HEK293 (cell line): ENCODE measurements around the gene STIM2.

ENCODE experiments used
- CTCF ChIA-PET: fragments of 350-600 bp; formaldehyde crosslinking; extraction: SDS; loops from one replicate; lab custom pipeline; 2021; ENCODE audit warnings: antibody characterized with exemption; lab: Yijun Ruan, JAX
- POLR2A ChIA-PET: fragments of 300-600 bp; formaldehyde crosslinking; extraction: SDS; loops from one replicate; lab custom pipeline; 2020; ENCODE audit warnings: antibody characterized with exemption, inconsistent platforms; lab: Yijun Ruan, JAX
- H3K27ac ChIP-seq: fragments of 200-500 bp; sonication (Bioruptor generic); 2 replicates; pipeline ENCODE4 v1.5.1; 2014; ENCODE audit warnings: low read depth, low read length, control low read depth, inconsistent platforms; ENCODE audit errors: extremely low read depth
- H3K36me3 ChIP-seq, 2 experiments: fragments of 200-500 bp in 1 of 2; sonication (Bioruptor generic) in 1 of 2; 1 replicate in 1 of 2; 2 replicates in 1 of 2; pipeline ENCODE4 v1.5.1; 2014 to 2017; ENCODE audit warnings: inconsistent platforms in 2 of 2, low read length in 2 of 2; ENCODE audit not compliant: control insufficient read depth in 2 of 2, insufficient read depth in 1 of 2
- H3K4me1 ChIP-seq: fragments of 200-500 bp; sonication (Bioruptor generic); 2 replicates; pipeline ENCODE4 v1.5.1; 2014; ENCODE audit warnings: mild to moderate bottlenecking, low read length, inconsistent platforms; ENCODE audit not compliant: control insufficient read depth, insufficient read depth
- H3K4me3 ChIP-seq: 2 replicates; pipeline ENCODE4 v1.5.1; 2011; ENCODE audit warnings: low read depth, mild to moderate bottlenecking, control low read depth, low read length, moderate library complexity
- H3K9me3 ChIP-seq: fragments of 200-500 bp; sonication (Bioruptor generic); 2 replicates; pipeline ENCODE4 v1.5.1; 2014; ENCODE audit warnings: low read depth, low read length, inconsistent platforms; ENCODE audit not compliant: control insufficient read depth, insufficient read depth
- BCL11A ChIP-seq: fragments of 450-650 bp; formaldehyde crosslinking; IDR thresholded peaks from 2 replicates; pipeline ENCODE4 v1.5.1; 2016; ENCODE audit warnings: low read depth, missing biosample characterization, missing genetic modification characterization
- KLF1 ChIP-seq: fragments of 450-650 bp; formaldehyde crosslinking; IDR thresholded peaks from 2 replicates; pipeline ENCODE4 v1.5.1; 2016; ENCODE audit warnings: missing biosample characterization, missing genetic modification characterization
- MYNN ChIP-seq: fragments of 450-650 bp; formaldehyde crosslinking; IDR thresholded peaks from 2 replicates; pipeline ENCODE4 v1.5.1; 2016; ENCODE audit warnings: missing biosample characterization, missing genetic modification characterization, borderline replicate concordance
- MZF1 ChIP-seq: fragments of 450-650 bp; formaldehyde crosslinking; IDR thresholded peaks from 2 replicates; pipeline ENCODE4 v1.5.1; 2017; ENCODE audit warnings: missing biosample characterization, missing genetic modification characterization, borderline replicate concordance
- PRDM4 ChIP-seq: fragments of 450-650 bp; formaldehyde crosslinking; IDR thresholded peaks from 2 replicates; pipeline ENCODE4 v1.5.1; 2017; ENCODE audit warnings: missing biosample characterization, missing genetic modification characterization
- SCRT1 ChIP-seq: fragments of 450-650 bp; formaldehyde crosslinking; IDR thresholded peaks from 2 replicates; pipeline ENCODE4 v1.5.1; 2016; ENCODE audit warnings: missing biosample characterization, missing genetic modification characterization, borderline replicate concordance
- ZBTB20 ChIP-seq: fragments of 450-650 bp; formaldehyde crosslinking; IDR thresholded peaks from 2 replicates; pipeline ENCODE4 v1.5.1; 2016; ENCODE audit warnings: missing biosample characterization, missing genetic modification characterization
- ZNF24 ChIP-seq: fragments of 450-650 bp; formaldehyde crosslinking; IDR thresholded peaks from 2 replicates; pipeline ENCODE4 v1.5.1; 2016; ENCODE audit warnings: missing biosample characterization, missing genetic modification characterization
- ZNF292 ChIP-seq: fragments of 450-650 bp; formaldehyde crosslinking; IDR thresholded peaks from 2 replicates; pipeline ENCODE4 v1.5.1; 2016; ENCODE audit warnings: low read depth, missing biosample characterization, missing genetic modification characterization, borderline replicate concordance
- ZNF366 ChIP-seq: fragments of 450-650 bp; formaldehyde crosslinking; conservative IDR thresholded peaks from 2 replicates; pipeline ENCODE4 v1.5.1; 2016; ENCODE audit warnings: missing biosample characterization, missing genetic modification characterization
- ZNF473 ChIP-seq: fragments of 450-650 bp; formaldehyde crosslinking; IDR thresholded peaks from 2 replicates; pipeline ENCODE4 v1.5.1; 2017; ENCODE audit warnings: missing biosample characterization, missing genetic modification characterization
- ZNF501 ChIP-seq: fragments of 450-650 bp; formaldehyde crosslinking; IDR thresholded peaks from 2 replicates; pipeline ENCODE4 v1.5.1; 2016; ENCODE audit warnings: missing biosample characterization, missing genetic modification characterization
- ZNF514 ChIP-seq: fragments of 450-650 bp; formaldehyde crosslinking; IDR thresholded peaks from 2 replicates; pipeline ENCODE4 v1.5.1; 2016; ENCODE audit warnings: missing biosample characterization, missing genetic modification characterization
- ZNF518A ChIP-seq: fragments of 450-650 bp; formaldehyde crosslinking; conservative IDR thresholded peaks from 2 replicates; pipeline ENCODE4 v1.5.1; 2016; ENCODE audit warnings: low read depth, missing biosample characterization, missing genetic modification characterization
- ZNF544 ChIP-seq: fragments of 450-650 bp; formaldehyde crosslinking; IDR thresholded peaks from 2 replicates; pipeline ENCODE4 v1.5.0; 2017; ENCODE audit warnings: missing biosample characterization, missing genetic modification characterization
- ZNF561 ChIP-seq: fragments of 450-650 bp; IDR thresholded peaks from 2 replicates; pipeline ENCODE4 v1.5.1; 2018; ENCODE audit warnings: missing biosample characterization, missing genetic modification characterization, borderline replicate concordance
- ZNF571 ChIP-seq: fragments of 450-650 bp; formaldehyde crosslinking; IDR thresholded peaks from 2 replicates; pipeline ENCODE4 v1.5.0; 2017; ENCODE audit warnings: missing biosample characterization, missing genetic modification characterization
- ZNF747 ChIP-seq: fragments of 450-650 bp; formaldehyde crosslinking; IDR thresholded peaks from 2 replicates; pipeline ENCODE4 v1.5.1; 2016; ENCODE audit warnings: missing biosample characterization, missing genetic modification characterization
- ZNF785 ChIP-seq: fragments of 450-650 bp; formaldehyde crosslinking; IDR thresholded peaks from 2 replicates; pipeline ENCODE4 v1.5.1; 2016; ENCODE audit warnings: missing biosample characterization, missing genetic modification characterization
- ZSCAN16 ChIP-seq: fragments of 450-650 bp; formaldehyde crosslinking; IDR thresholded peaks from 2 replicates; pipeline ENCODE4 v1.5.1; 2016; ENCODE audit warnings: missing biosample characterization, missing genetic modification characterization
- TF ChIP-seq, protein P1 (sequence below): fragments of 450-650 bp; formaldehyde crosslinking; IDR thresholded peaks from 2 replicates; pipeline ENCODE4 v1.5.1; 2016; ENCODE audit warnings: missing biosample characterization, missing genetic modification characterization
- TF ChIP-seq, protein P2 (sequence below): fragments of 450-650 bp; formaldehyde crosslinking; IDR thresholded peaks from 2 replicates; pipeline ENCODE4 v1.5.1; 2016; ENCODE audit warnings: missing biosample characterization, missing genetic modification characterization
- TF ChIP-seq, protein P3 (sequence below): sonication (generic); formaldehyde crosslinking; IDR thresholded peaks from 2 replicates; pipeline ENCODE4 v1.8.1; 2022; ENCODE audit warnings: mild to moderate bottlenecking, moderate library complexity, missing genetic modification reagents

The STIM2 gene

GRCh38 chr4:26836539-26836938 is 24.1 kb upstream of the STIM2 start:
- Histone ChIP-seq H3K9me3 (no peaks in the 10 kb centered on the region), H3K36me3 (no peaks in the 10 kb centered on the region), H3K4me1 (no peaks in the 10 kb centered on the region), H3K27ac (no peak overlapping the region), H3K4me3 (no peak overlapping the region)
- TF ChIP-seq ZNF24 (tag by site-specific recombination) (no peak), KLF1 (tag by site-specific recombination) (no peak), ZNF366 (tag by site-specific recombination) (no peak), SCRT1 (tag by site-specific recombination) (no peak), ZNF544 (tag by site-specific recombination) (no peak), ZNF473 (no peak), ZNF501 (tag by site-specific recombination) (no peak), PRDM4 (tag by site-specific recombination) (no peak), ZNF561 (tag by site-specific recombination) (no peak), ZNF518A (tag by site-specific recombination) (no peak), ZBTB20 (tag by site-specific recombination) (no peak)
- TF ChIP-seq, protein P1, sequence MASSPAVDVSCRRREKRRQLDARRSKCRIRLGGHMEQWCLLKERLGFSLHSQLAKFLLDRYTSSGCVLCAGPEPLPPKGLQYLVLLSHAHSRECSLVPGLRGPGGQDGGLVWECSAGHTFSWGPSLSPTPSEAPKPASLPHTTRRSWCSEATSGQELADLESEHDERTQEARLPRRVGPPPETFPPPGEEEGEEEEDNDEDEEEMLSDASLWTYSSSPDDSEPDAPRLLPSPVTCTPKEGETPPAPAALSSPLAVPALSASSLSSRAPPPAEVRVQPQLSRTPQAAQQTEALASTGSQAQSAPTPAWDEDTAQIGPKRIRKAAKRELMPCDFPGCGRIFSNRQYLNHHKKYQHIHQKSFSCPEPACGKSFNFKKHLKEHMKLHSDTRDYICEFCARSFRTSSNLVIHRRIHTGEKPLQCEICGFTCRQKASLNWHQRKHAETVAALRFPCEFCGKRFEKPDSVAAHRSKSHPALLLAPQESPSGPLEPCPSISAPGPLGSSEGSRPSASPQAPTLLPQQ (tag by site-specific recombination) = no peak
- TF ChIP-seq, protein P2, sequence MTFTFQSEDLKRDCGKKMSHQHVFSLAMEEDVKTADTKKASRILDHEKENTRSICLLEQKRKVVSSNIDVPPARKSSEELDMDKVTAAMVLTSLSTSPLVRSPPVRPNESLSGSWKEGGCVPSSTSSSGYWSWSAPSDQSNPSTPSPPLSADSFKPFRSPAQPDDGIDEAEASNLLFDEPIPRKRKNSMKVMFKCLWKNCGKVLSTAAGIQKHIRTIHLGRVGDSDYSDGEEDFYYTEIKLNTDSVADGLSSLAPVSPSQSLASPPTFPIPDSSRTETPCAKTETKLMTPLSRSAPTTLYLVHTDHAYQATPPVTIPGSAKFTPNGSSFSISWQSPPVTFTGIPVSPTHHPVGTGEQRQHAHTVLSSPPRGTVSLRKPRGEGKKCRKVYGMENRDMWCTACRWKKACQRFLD (tag by site-specific recombination) = no peak
- ChIA-PET CTCF (no interaction called here), POLR2A (no interaction called here)

GRCh38 chr4:26837993-26838842 is 22.4 kb upstream of the STIM2 start:
- CTCF ChIA-PET = interaction anchor here (0.5 kb wide), 1 partner anchor 466 kb away, joined by 4 read pairs; no protein-coding TSS in a partner anchor
- POLR2A ChIA-PET = no interaction called here

More at GRCh38 chr4:26837993-26838842, 22.4 kb upstream of the STIM2 start:
- Histone ChIP-seq H3K9me3 (no peaks in the 10 kb centered on the region), H3K36me3 (no peaks in the 10 kb centered on the region), H3K4me3 (no peak overlapping the region), H3K27ac (no peak overlapping the region), H3K4me1 (no peaks in the 10 kb centered on the region)
- TF ChIP-seq, protein P3, sequence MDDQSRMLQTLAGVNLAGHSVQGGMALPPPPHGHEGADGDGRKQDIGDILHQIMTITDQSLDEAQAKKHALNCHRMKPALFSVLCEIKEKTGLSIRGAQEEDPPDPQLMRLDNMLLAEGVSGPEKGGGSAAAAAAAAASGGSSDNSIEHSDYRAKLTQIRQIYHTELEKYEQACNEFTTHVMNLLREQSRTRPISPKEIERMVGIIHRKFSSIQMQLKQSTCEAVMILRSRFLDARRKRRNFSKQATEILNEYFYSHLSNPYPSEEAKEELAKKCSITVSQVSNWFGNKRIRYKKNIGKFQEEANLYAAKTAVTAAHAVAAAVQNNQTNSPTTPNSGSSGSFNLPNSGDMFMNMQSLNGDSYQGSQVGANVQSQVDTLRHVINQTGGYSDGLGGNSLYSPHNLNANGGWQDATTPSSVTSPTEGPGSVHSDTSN (CRISPR knock-in tag) = no peak
- no peak for TF ChIP-seq BCL11A (tag by site-specific recombination)
- TF ChIP-seq ZNF747 (tag by site-specific recombination) = no peak
- TF ChIP-seq ZNF571 (tag by site-specific recombination) = no peak
- TF ChIP-seq ZNF785 (tag by site-specific recombination) = no peak
- no peak for TF ChIP-seq MYNN (tag by site-specific recombination)
- no peak for TF ChIP-seq ZNF292 (tag by site-specific recombination)
- TF ChIP-seq MZF1 (tag by site-specific recombination) = no peak
- no peak for TF ChIP-seq ZNF514
- TF ChIP-seq ZSCAN16 (tag by site-specific recombination) = no peak
